ENCODE results near the gene MARCHF4.

Gene MARCHF4

DNA sequence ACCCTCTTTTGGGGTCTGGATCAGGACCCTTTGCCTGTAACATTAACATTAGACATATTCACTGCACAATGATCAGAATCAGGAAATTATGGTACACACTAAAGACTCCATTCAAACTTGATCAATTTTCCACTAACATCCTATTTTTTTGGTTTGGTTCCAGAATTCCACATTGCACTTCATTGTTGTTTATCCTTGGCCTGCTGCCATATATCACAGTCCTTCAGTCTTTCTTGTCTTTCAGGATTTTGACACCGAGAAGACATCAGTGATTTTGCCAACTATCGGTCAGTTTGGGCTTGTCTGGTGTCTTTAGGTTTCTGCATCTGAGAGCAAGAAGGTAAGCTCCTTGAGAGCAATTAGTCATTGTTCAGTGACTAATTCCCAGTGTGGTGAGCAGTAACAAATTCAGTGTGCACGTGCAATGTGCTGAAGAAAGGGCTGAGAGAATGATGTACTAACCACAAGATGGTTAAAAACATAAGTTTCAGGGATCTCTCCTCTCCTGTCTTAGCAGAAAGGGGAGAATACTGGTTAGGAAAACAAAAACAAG, 23.5 kb downstream of the MARCHF4 start:
- no peak for DNase-seq

DNA sequence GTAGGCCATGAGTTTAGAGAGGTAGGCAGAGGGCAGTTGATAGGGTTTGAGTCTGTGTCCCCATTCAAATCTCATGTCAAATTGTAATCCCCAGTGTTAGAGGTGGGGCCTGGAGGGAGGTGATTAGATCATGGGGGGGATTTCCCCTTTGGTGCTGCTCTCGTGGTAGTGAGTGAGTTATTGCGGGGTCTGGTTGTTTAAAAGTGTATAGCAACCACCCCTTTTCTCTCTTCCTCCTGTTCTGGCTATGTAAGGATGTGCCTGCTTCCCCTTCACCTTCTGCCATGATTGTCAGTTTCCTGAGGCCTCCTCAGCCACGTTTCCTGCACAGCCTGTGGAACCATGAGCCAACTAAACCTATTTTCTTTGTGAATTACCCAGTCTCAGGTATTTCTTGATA, 25.5 kb downstream of the MARCHF4 start:
- DNase-seq = no peak

DNA sequence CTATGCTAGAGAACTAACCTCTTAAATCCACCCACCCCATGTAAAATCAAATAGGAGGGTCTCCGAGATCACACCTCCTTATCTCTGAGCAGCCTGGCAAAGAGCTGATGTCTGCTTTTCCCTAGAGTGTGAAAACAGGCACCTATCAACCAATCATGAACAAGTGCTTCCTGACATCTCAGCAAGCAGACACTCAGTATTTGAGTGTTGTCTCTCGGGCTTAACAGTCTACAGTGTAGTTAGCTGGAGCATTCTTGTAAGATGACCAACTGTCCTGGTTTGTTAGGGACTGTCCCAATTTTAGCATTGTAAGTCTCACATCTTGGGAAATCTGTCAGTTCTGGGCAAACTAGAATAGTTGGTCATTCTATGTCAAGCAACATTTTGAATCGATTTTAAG, 26.4 kb downstream of the MARCHF4 start:
- no peak for DNase-seq

DNA sequence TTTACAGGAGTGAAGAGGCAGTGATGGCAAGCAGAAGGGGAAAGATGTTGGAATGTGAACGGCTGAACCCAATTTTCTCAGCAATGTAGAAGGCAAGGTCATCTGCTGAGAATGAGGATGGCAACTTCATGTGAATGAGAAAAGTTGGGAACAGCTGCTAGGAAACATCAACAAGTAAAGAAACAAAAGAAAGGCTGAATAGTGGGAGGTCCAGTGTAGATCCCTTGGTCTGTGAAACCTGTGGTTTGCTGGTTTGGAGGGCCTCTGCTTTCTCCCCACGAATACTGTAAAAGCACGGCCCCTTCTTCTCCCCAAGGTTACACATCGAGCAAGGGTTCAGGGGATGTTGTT, 27.4 kb downstream of the MARCHF4 start:
- no peak for DNase-seq

DNA sequence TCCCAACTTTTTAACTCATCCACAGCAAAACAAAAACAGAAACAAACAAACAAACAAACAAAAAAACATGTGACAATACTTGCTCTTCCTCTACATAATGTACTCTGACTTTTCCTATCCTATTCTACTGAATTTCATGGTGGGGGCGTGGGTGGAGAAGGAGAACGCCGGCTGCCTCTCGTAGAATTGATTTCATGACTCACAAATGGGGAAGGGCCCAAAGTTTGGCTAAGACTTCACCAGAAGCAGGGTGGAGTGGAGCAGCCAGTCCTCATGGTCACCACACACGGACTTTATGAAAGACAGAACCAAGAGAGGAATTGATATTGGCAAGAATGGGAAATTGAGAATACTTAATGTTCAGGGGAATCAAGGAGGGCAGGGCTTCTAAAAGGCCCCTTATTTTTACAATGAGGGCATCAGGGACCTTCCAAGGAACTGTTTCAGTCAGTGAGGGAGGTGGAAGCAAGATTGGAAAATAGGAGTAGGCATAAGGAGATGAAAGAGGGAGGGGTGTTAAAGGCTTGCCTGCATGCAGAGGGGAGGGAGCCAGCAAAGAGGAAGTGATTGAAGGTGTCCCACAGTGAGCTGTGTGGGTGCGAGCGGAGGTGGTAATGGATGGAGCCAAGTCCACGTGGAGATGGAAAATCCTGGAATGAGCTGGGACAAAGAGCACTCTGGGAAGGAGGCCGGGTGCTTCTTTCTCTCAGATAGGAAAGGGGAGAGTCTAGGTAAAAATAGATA, 27.9 kb downstream of the MARCHF4 start:
- no peak for DNase-seq

DNA sequence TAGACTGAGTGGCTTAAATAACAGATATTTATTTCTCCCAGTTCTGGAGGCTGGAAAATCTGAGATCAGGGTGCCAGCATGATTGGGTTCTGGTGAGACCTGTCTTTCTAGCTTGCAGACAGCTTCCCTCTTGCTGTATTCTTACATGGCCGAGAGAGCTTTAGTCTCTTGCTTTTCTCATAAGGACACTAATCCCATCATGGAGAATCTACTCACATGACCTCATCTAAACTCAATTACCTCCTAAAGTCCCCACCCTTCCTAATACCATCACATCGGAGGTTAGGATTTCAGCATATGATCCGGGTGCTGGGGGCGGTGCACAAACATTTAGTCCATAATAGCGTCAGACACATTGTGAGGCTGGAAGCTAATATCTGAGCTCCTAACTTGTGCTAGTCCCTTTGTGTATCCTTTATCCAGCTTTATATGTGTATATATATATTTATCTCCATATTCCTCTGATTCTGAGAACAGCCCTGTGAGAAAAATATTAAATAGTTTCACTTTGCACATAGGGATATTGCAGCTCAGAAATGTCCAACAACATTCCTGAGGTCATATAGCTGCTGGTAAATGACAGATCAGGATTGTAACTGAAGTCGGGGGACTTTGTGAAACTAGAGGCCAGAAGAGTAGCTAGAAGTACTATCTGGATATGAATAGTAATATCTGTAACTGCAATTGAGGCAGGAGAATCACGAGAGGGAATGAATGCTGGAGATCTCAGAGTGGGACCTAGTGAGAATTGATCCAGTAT, 28.9 kb downstream of the MARCHF4 start:
- DNase-seq = no peak

DNA sequence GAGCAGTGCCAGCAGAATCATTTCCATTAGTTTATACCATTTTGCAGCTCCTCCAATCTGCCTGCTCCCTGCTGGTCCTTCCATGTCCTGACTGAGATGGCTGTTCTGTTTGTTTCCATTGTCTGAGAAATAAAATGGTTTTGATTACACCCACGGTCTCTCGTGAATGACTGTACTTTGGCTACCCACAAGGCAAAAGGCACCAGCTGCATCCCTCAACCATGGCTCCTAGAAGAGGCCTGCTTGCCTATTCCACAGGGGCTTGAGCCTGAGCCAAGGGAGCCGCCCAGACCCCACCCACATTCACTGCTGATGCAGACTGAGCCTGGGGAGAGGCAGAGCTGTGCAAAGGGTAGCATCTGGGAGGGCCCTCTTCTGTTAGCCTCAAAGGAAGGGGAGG, 31.2 kb downstream of the MARCHF4 start:
- no peak for DNase-seq

DNA sequence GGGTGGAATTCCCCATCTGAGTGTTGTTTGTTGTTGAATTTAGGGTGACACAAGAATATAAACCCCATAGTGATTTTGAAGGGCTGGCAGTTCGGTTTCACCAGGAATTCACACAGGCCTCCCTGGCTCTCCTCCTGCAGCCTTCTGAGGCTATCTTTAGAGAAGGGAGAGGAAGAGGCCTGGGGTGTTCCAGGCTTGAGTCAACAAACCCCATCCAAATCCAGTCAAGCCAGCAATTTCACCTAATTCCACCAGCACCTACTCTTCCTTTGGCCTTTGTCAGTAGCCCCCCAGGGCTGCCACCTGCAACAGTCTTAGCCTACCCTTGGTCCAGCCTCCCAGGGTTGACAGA, 32.0 kb downstream of the MARCHF4 start:
- DNase-seq = no peak

DNA sequence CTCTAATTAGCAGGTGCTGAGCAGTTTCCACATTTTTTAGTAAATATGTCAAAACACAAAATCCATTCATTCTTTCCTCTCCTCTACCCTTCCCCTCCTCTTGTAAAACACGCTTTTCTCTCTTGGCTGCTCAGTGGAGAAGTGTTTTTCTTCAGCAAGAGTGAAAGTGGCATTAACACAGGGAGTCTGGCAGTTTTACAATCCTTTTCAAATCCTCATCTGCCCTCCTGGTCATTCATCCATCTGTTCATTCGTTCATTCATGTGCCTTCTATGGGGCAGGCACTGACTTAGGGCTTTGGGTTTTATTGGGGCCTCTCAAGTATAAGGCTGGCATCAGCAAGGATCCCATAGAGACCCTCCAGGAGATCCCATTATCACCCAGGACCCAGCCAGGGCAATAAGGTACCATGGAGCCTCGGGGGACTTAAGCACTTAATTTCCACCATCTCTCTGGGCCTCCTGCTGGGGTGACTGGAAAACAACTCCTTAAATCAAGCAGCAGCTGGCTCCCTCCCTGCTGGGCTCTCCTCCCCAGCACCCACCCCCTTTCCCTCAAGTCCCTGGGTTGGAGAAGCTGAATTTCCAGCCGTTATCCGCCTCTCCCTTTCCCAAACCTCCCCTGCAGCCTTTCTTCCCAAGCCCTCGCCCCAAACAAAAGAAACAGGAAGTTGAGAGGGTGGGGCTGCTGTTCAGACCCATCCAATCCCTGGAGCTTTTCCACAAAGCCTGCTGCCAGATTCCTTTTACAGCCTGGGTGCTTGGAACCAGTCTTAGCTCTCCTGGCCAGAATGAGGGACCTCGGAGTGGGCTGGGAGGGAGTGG, 32.6 kb downstream of the MARCHF4 start:
- no peak for DNase-seq

DNA sequence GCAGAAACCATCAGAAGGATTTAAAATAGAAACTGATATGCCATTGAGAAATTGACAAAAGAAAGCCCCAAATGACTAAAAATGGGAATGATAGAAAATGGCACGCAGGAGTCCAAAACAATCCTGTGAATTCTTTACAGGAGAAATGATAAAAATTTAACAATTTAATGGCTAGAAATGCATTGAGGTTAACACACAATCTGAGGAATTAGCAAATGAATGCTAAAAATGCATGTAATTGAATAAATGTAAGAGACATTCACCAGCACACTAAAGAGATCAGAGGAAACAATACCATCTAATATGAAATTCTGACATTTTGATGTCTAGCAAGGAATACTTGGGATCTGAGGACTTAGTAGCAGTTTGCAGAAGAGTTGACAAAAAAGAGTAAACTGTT, 37.0 kb downstream of the MARCHF4 start:
- no peak for DNase-seq

DNA sequence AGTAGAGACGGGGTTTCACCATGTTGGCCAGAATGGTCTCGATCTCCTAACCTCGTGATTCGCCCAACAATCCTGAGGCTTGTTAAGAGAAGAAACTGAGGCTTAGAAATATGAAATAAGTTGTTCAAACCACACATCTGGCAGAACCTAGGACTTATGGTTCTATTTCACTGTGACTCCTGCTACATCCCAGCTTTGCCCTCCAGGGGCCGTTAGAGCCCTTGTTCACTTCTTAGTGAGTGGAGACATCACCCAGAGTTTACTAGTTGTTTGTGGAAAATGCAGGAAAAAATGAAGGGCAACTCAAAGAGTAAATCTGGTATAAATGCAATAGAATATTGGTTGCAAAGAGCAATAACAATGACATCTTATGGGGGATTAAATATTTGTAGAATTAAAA, 43.9 kb downstream of the MARCHF4 start:
- DNase-seq = no peak

DNA sequence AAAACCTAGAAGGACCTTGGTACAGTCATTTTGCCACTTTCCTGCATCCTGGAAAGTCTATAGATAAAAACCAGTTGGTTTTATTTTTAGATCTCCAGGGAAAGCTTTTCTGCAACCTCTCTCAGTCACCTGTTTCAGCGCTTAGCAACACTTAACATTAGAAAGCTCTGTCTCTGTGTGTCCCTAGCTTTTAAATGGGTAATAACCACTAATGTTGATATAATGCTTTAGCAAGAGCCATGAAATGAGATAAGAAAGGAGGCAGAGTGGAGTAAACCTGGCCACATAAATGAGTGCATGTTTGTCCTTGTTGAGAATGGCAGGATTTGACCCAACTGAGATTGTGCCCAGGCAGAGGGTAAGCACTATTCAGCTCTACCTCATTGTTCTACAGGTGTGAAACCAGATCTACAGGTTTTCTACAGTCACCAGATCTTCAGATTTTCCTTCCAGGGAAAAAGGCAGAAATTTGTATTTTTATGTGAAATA, 44.8 kb downstream of the MARCHF4 start:
- DNase-seq = no peak

All from SIG-M5 (cell line).